HUDEP-2 (cell line): ENCODE measurements around the gene MOSPD3.

Experiments
- DNase-seq, 76 experiments: peaks; one replicate each; lab custom pipeline; 2025; ENCODE audit not compliant: unreplicated experiment in 76 of 76; lab: John Stamatoyannopoulos, UW

The MOSPD3 gene

GRCh38 chr7:100575206-100575631 is 37.1 kb upstream of the MOSPD3 start:
- DNase-seq: peak in 2 of 76 experiments; percentile 23 to 25

DNA sequence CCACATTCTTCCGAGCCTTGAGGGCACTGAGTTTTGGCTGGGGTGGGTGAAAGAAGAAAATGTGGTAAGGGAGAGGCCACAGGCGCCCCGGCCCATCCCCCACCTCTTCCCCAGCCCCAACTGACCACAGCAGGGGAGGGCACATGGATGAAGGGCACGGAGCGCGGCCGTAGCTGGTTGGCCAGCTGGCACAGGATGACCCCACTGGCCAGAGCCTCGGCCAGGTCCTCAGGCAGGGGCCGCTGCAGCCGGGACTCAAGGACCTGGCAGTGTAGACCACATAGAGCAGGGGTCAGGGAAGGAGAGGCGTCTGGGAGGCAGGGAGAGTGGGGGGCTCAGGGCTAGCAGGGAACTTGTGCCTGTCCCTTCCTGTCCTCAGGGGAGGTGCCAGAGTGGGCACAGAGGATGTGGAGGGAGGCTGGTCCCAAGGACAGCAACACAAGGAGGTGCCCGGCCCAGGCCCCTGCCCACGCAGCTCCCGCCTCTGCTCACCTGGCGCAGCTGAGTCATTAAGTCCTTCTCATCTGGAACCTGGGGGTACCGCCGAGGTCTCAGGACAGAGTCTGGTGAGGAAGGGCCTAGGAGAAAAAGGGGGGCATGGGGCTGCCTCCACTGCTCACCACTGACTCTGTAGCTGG is 36.5 kb upstream of the MOSPD3 start:
- no peak for DNase-seq

GRCh38 chr7:100576384-100576993 is 35.9 kb upstream of the MOSPD3 start:
- no peak for DNase-seq

DNA sequence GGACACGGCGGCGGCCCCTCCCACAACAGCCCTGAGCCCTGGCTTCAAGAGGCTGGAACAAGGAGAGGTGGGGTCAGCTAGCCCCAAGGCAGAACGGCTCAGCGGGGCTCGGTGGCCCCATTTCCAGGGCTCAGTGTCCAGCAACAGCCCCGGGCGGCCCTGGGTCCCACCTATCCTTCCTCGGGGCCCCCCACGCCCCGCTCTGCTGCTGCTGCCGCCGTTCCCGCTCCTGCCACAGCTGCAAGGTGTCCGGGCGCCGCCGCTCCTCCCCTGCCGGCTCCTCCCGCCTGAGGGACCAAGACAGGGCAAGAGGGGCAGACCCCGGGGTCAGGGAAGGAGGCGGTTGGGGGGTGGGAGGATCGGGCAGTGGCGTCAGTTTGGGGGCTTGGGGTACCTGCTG is 35.2 kb upstream of the MOSPD3 start:
- no peak for DNase-seq

DNA sequence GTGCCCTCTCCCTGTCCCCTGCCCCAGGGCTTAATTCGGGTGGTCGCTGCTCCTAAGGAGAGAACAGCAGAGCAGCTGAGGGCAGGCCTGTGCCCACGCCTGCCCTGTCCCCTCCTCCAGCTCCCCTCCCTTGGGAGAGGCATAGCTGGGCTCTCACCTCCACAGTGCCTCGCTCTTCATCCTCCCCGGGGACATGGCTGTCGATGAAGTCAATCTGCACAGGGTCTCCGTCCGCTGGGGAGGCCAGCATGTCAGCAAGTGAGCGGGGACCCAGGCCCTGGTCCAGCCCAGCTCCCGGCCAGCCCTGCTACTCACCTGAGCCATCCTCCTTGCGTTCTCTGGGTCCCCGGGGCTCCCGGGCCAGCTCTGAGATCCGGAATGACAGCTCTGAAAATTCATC is 34.8 kb upstream of the MOSPD3 start:
- no peak for DNase-seq

DNA sequence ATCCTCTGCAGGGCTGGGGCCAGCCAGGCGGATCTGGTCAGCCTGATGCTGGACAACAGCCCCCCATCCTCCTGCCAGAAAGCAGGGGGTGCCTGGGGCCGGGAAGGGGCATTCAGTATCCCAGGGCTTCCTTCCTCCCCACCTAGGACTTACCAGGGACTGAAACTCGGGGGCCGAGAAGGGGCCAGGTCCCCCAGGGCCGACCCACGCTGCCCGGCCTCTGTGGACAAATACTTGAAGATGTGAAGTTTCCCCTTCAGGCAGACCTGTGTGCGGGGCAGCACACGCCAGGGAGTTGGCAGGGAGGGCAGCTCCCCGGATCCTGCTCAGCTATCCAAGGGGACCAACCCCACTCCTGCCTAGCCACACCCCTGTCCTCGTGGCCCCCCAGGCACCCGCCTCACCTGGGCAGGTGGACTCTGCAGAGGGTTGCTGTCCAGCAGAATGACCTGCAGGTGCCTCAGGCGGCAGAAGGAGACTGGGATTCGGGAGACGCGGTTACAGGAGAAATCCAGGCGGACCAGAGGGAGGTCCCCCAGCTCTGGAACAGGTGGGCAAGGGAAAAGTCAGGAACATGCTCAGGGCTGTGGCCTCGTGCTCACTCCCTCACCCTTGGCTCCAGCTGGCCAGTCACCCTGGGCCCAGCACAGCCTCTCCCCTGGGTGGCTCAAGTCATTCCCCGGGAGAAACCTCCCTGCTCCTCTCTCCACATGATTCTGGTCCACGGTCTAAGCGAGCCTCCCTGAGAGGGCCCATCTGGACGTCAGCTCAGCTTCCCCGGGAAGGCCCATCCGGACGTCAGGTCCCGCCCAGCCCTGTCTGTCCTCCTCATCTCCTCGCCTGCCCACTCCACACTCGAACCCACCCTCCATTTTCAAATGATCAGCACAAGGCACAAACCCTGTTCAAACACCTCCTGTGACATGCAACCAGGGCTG is 33.8 kb upstream of the MOSPD3 start:
- DNase-seq: no peak

- no peak for DNase-seq
Measured at GRCh38 chr7:100580466-100581283, 31.7 kb upstream of the MOSPD3 start.

- DNase-seq: no peak
Measured at GRCh38 chr7:100582041-100582579, 30.2 kb upstream of the MOSPD3 start.

GRCh38 chr7:100582650-100583049 is 29.7 kb upstream of the MOSPD3 start:
- DNase-seq: no peak

GRCh38 chr7:100583132-100584053 is 28.9 kb upstream of the MOSPD3 start:
- DNase-seq: peak in 36 of 76 experiments; percentile 2 to 44 (median 22)

DNA sequence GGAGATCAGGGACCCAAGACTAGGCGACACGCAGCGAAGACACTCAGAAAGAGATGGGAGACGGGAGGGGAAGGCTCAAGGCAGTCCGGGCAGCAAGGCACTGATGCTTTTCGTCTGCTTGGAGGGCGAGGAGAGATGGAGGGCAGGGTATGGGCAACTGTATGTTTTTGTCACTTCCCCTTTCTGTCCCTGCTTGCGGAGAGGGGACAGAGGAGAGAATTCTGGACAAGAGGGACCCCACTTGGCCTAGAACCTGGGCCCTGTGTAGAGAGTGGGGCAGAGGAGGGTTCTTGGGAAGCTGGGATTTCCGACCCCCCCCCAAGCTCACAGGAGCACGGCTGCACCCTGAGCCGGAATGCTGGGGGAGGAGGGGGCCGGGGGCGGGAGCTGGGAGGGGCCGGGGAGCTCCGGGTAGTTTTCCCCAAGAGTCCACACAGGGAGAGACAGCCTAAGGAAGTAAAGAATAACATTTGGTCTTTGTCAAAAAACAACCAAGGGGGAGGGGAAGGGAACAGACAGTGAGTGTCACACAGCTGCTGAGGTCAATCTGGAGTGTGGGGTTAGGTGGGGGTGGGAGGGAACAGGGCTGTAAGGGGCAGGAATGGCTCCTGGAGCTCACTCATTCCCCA is 28.2 kb upstream of the MOSPD3 start:
- no peak for DNase-seq

DNA sequence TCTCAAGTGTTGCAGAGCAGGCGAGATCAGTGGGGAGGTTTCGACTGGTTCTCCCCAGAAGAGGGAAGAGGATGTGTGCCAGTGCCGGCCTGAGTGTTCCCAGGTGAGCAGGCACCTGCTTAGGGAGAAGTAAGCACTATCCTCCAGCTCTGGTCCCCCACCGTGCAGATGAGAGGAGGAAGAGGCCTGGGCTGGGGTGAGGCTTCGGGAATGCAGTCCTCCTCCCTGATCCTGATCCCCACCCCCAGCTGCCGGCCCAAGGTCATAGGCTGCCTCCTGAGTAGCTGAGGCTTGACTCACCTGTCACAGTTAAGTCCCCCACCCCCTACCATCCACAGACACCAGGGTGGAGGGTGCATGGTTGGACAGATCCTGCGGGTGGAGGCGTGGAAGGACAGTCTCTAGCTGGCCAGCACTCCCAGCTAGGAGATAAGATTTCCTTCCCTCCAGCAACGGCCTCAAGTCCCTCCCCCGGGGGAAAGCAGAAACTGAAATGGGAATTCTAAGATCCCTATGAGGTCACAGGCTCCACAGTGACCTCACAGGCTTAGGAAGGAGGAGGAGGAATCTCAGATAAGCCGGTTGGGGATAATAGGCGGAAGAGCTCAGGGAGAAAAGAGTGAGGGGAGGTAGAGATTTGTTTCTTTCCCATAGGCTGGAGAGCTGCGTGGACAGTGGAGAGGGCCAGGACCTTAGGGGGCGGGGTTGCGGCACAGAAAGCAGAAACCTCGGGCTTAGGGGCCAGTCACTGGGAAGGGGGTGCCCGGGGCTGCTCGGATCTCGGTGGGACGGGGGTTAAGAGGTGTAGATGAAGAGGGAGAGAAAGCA is 27.4 kb upstream of the MOSPD3 start:
- DNase-seq: peak in 3 of 76 experiments; percentile 10 to 20 (median 14)

GRCh38 chr7:100585511-100586265 is 26.7 kb upstream of the MOSPD3 start, which contains the start of gene LRCH4:
Gene LRCH4 (minus strand): TSS chr7:100586129. CDS start chr7:100586100, 29 bp downstream.
- DNase-seq: peak in 31 of 76 experiments; percentile 3 to 69 (median 48)

GRCh38 chr7:100586266-100587025 is 25.9 kb upstream of the MOSPD3 start, which contains the start of gene FBXO24:
Gene FBXO24 (plus strand): TSS chr7:100586328. CDS start chr7:100586626, 298 bp downstream.
- peak; percentile 60 to 100 (median 99) for DNase-seq

DNA sequence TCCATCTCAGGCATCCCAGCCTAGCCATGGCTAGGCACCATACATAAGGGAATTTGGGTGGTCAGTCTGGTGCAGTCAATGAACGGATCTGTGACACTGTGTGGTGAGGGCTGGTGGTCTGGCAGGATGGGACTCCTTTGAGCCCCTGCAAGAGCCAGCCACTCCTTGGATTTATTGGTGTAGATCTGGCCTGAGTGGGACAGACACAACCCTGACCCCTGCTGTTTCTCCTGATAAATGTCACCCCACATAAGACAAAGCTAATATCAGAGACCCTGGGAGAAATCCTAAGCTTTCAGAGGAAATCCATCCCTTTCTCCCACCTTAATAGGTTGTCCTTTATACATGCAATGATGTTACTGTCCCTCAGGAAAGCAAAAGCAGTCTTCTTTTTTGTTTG is 23.9 kb upstream of the MOSPD3 start:
- DNase-seq: peak in 11 of 76 experiments; percentile 11 to 48 (median 24)

- no peak for DNase-seq
Measured at GRCh38 chr7:100589341-100589947, 22.9 kb upstream of the MOSPD3 start.
